Fibroblast of gingiva (primary cell): ENCODE results near the gene MZT2B.
"Not testable (repeated sequence)": the region's sequence is repeated elsewhere in the genome, so short reads cannot be mapped to it uniquely, and the experiment has no call there.

ENCODE experiments used
- DNase-seq: peaks from one replicate; pipeline ENCODE4 v3.0.0-alpha.2; 2011; ENCODE audit warnings: low read depth

Gene MZT2B

GRCh38 chr2:130219147-130219546 is 37.1 kb downstream of the MZT2B start:
- DNase-seq = not testable (repeated sequence)

GRCh38 chr2:130220505-130220904 is 38.4 kb downstream of the MZT2B start:
- not testable (repeated sequence) for DNase-seq

GRCh38 chr2:130222523-130222922 is 40.5 kb downstream of the MZT2B start:
- DNase-seq = not testable (repeated sequence)

GRCh38 chr2:130228005-130228404 is 45.9 kb downstream of the MZT2B start:
- DNase-seq = not testable (repeated sequence)

- not testable (repeated sequence) for DNase-seq
Observed at GRCh38 chr2:130228467-130229160, 46.6 kb downstream of the MZT2B start.

GRCh38 chr2:130229161-130229510 is 47.1 kb downstream of the MZT2B start:
- DNase-seq = peak; percentile 15

GRCh38 chr2:130230376-130230775 is 48.3 kb downstream of the MZT2B start:
- not testable (repeated sequence) for DNase-seq

- not testable (repeated sequence) for DNase-seq
Observed at GRCh38 chr2:130230907-130231306, 48.8 kb downstream of the MZT2B start.

- DNase-seq = no peak
Observed at GRCh38 chr2:130231656-130232055, 49.6 kb downstream of the MZT2B start.

- not testable (repeated sequence) for DNase-seq
Observed at GRCh38 chr2:130233066-130233465, 51.0 kb downstream of the MZT2B start.

- not testable (repeated sequence) for DNase-seq
Observed at GRCh38 chr2:130239581-130239980, 57.5 kb downstream of the MZT2B start.
